Measurements from ENCODE around the gene ZNF487. TPM values are rescaled to one million over a fixed set of nuclear protein-coding genes. Genes with fewer than 3 reads are reported as not detected.
"Not testable (repeated sequence)": the region's sequence is repeated elsewhere in the genome, so short reads cannot be mapped to it uniquely, and the experiment has no call there.

Gene ZNF487
- total RNA-seq (2012; rRNA removed), result 2.8 and 3.5 TPM in 2 replicates

DNA sequence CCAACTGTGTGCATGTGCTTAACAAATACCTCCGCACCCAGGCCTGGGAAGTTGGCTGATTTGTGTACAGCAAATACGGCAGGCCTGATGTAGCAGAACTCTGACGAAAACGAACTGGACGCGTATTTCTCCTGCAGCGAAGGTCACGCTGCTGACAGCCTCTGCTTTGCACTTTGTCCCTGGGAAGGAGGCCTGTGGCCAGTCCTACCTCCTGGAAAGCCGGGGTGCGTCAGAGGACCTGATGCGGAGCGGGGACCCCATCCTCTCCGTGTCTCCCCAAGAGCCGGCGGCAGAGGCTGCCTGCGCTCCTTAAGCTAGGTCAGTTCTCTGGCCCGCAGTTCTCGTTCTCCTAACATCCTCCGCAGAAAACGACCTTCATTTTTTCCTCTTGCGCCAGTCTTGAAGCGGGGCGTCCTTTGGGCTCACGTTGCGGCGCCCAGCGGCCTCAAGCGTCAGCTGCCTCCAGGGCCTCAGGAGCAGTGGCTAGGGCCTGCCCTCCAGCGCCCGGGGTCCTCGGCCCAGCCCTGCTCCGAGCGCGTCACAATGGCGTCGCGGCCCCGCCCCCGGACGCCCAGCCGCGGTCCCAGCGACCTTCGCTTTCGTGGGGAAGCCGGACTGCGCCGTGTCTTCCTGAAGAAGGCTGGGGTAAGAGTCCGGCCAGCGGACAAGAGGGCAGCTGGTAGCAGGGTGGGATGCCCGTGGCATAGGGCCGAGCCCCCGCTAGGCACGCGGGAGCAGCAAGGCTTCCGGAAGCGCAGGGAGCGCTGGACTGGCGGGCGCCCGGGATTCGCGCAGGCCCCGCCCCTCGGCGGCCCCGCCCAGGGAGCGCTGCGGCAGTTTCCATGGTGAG, at the start of gene ZNF487:
Gene ZNF487, plus strand, starts transcription at position 821 of the 850 bp plus-strand sequence. CDS start 38,703 bp downstream, outside the sequence.
- peaks cover 7% of the 10 kb centered on the region for H3K4me1 ChIP-seq (ENCODE audit: control insufficient read depth, insufficient read depth, low read length)
- peak within 1 kb of the TSS; percentile 90 for H3K4me2 ChIP-seq (ENCODE audit: low read length)
- peak within 1 kb of the TSS; percentile 93 for H3K4me3 ChIP-seq (ENCODE audit: low read length)
- H3K27me3 ChIP-seq (ENCODE audit: control insufficient read depth, insufficient read depth, low read length), result no peaks in the 10 kb centered on the region
- H3K9ac ChIP-seq (ENCODE audit: low read depth, low read length), result peak within 1 kb of the TSS; percentile 98
- H3K9me3 ChIP-seq (replicated peaks; ENCODE audit: low read length), result no peaks in the 10 kb centered on the region
- no peaks in the 10 kb centered on the region for H3K36me3 ChIP-seq (ENCODE audit: insufficient read depth, low read length)

- H3K4me2 ChIP-seq (ENCODE audit: low read length), result no peak overlapping the region
- no peaks in the 10 kb centered on the region for H3K4me1 ChIP-seq (ENCODE audit: control insufficient read depth, insufficient read depth, low read length)
- no peaks in the 10 kb centered on the region for H3K27me3 ChIP-seq (ENCODE audit: control insufficient read depth, insufficient read depth, low read length)
- no peaks in the 10 kb centered on the region for H3K9me3 ChIP-seq (replicated peaks; ENCODE audit: low read length)
- H3K9ac ChIP-seq (ENCODE audit: low read depth, low read length), result no peak overlapping the region
- H3K36me3 ChIP-seq (ENCODE audit: insufficient read depth, low read length), result peaks cover 68% of the 10 kb centered on the region
- no peak overlapping the region for H3K4me3 ChIP-seq (ENCODE audit: low read length)
Measured at GRCh38 chr10:43387678-43388032, 49.3 kb upstream of the ZNF487 start.

GRCh38 chr10:43389867-43390266, 47.0 kb upstream of the ZNF487 start:
- H3K27me3 ChIP-seq (ENCODE audit: control insufficient read depth, insufficient read depth, low read length), result no peaks in the 10 kb centered on the region
- H3K9me3 ChIP-seq (replicated peaks; ENCODE audit: low read length), result no peaks in the 10 kb centered on the region
- no peak overlapping the region for H3K4me3 ChIP-seq (ENCODE audit: low read length)
- H3K4me1 ChIP-seq (ENCODE audit: control insufficient read depth, insufficient read depth, low read length), result no peaks in the 10 kb centered on the region
- peaks cover 88% of the 10 kb centered on the region for H3K36me3 ChIP-seq (ENCODE audit: insufficient read depth, low read length)
- no peak overlapping the region for H3K4me2 ChIP-seq (ENCODE audit: low read length)
- no peak overlapping the region for H3K9ac ChIP-seq (ENCODE audit: low read depth, low read length)

- no peak overlapping the region for H3K9ac ChIP-seq (ENCODE audit: low read depth, low read length)
- peaks cover 92% of the 10 kb centered on the region for H3K36me3 ChIP-seq (ENCODE audit: insufficient read depth, low read length)
- H3K4me2 ChIP-seq (ENCODE audit: low read length), result no peak overlapping the region
- H3K9me3 ChIP-seq (replicated peaks; ENCODE audit: low read length), result no peaks in the 10 kb centered on the region
- H3K27me3 ChIP-seq (ENCODE audit: control insufficient read depth, insufficient read depth, low read length), result no peaks in the 10 kb centered on the region
- peaks cover 3% of the 10 kb centered on the region for H3K4me1 ChIP-seq (ENCODE audit: control insufficient read depth, insufficient read depth, low read length)
- H3K4me3 ChIP-seq (ENCODE audit: low read length), result no peak overlapping the region
Measured at GRCh38 chr10:43390333-43390732, 46.6 kb upstream of the ZNF487 start.

- peaks cover 8% of the 10 kb centered on the region for H3K4me1 ChIP-seq (ENCODE audit: control insufficient read depth, insufficient read depth, low read length)
- peaks cover 92% of the 10 kb centered on the region for H3K36me3 ChIP-seq (ENCODE audit: insufficient read depth, low read length)
- no peak overlapping the region for H3K9ac ChIP-seq (ENCODE audit: low read depth, low read length)
Measured at GRCh38 chr10:43390759-43391158, 46.2 kb upstream of the ZNF487 start.

GRCh38 chr10:43391496-43391895, 45.4 kb upstream of the ZNF487 start:
- no peak overlapping the region for H3K4me3 ChIP-seq (ENCODE audit: low read length)
- no peak overlapping the region for H3K4me2 ChIP-seq (ENCODE audit: low read length)
- no peaks in the 10 kb centered on the region for H3K27me3 ChIP-seq (ENCODE audit: control insufficient read depth, insufficient read depth, low read length)
- H3K9ac ChIP-seq (ENCODE audit: low read depth, low read length), result no peak overlapping the region
- H3K4me1 ChIP-seq (ENCODE audit: control insufficient read depth, insufficient read depth, low read length), result peaks cover 15% of the 10 kb centered on the region
- no peaks in the 10 kb centered on the region for H3K9me3 ChIP-seq (replicated peaks; ENCODE audit: low read length)
- H3K36me3 ChIP-seq (ENCODE audit: insufficient read depth, low read length), result peaks cover 87% of the 10 kb centered on the region

More at GRCh38 chr10:43390759-43391158, 46.2 kb upstream of the ZNF487 start:
- no peak overlapping the region for H3K4me2 ChIP-seq (ENCODE audit: low read length)
- H3K27me3 ChIP-seq (ENCODE audit: control insufficient read depth, insufficient read depth, low read length), result no peaks in the 10 kb centered on the region
- no peaks in the 10 kb centered on the region for H3K9me3 ChIP-seq (replicated peaks; ENCODE audit: low read length)
- H3K4me3 ChIP-seq (ENCODE audit: low read length), result no peak overlapping the region

- H3K36me3 ChIP-seq (ENCODE audit: insufficient read depth, low read length), result peaks cover 75% of the 10 kb centered on the region
- no peaks in the 10 kb centered on the region for H3K27me3 ChIP-seq (ENCODE audit: control insufficient read depth, insufficient read depth, low read length)
- no peak overlapping the region for H3K4me2 ChIP-seq (ENCODE audit: low read length)
- H3K9ac ChIP-seq (ENCODE audit: low read depth, low read length), result no peak overlapping the region
- peaks cover 22% of the 10 kb centered on the region for H3K4me1 ChIP-seq (ENCODE audit: control insufficient read depth, insufficient read depth, low read length)
- no peaks in the 10 kb centered on the region for H3K9me3 ChIP-seq (replicated peaks; ENCODE audit: low read length)
- H3K4me3 ChIP-seq (ENCODE audit: low read length), result no peak overlapping the region
Measured at GRCh38 chr10:43392748-43393147, 44.2 kb upstream of the ZNF487 start.

DNA sequence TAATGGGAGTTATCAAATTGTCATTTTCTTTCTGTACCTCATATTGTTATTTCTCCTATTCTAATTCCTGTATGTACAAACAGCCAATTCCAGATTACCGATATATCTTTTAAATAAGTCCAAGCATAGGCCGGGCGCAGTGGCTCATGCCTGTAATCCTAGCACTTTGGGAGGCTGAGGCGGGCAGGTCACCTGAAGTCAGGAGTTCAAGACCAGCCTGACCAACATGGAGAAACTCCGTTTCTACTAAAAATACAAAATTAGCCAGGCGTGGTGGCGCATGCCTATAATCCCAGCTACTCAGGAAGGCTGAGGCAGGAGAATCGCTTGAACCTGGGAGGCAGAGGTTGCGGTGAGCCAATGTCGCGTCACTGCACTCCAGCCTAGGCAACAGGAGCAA, 43.7 kb upstream of the ZNF487 start:
- H3K4me3 ChIP-seq (ENCODE audit: low read length); H3K4me2 ChIP-seq (ENCODE audit: low read length); H3K27me3 ChIP-seq (ENCODE audit: control insufficient read depth, insufficient read depth, low read length); H3K9ac ChIP-seq (ENCODE audit: low read depth, low read length); H3K9me3 ChIP-seq (replicated peaks; ENCODE audit: low read length): not testable (repeated sequence)
- Histone ChIP-seq H3K36me3 (ENCODE audit: insufficient read depth, low read length) (peaks cover 71% of the 10 kb centered on the region), H3K4me1 (ENCODE audit: control insufficient read depth, insufficient read depth, low read length) (peaks cover 26% of the 10 kb centered on the region)

DNA sequence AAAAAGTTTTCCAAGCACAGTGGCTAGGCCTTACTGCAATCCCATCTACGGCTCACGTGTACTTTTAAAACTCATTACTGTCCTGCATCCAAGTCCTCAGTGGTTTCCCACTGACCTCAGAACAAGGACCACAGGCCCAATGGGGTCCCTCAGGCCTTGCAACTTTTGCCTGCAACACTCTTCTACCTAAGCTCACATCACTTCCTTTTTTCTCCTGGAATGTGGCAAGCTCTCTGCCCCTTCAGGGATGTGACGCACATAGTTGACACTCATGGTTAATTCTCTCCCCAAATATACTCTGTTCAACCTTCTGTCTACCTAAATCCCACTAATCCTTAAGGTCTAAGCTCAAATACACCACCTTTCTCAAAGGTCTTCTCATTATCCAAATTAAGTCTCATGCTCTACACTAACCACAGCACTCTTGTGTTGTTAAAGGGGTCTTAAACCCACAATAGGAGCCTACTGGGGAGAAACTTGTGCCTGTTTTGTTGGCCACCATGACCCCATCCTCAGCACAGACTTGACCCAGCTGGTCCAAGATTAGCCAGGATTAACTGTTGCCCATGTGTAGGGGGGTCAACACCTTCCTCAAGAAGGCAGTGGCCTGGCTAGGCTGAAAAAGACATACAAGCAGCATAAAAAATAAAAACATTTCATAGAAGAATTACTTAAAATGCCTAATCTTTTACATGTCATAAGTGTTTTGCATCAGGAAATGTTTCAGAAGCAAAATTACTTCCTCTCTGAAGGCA, 43.1 kb upstream of the ZNF487 start:
- peaks cover 32% of the 10 kb centered on the region for H3K4me1 ChIP-seq (ENCODE audit: control insufficient read depth, insufficient read depth, low read length)
- no peak overlapping the region for H3K4me2 ChIP-seq (ENCODE audit: low read length)
- H3K9ac ChIP-seq (ENCODE audit: low read depth, low read length), result no peak overlapping the region
- H3K4me3 ChIP-seq (ENCODE audit: low read length), result no peak overlapping the region
- no peaks in the 10 kb centered on the region for H3K27me3 ChIP-seq (ENCODE audit: control insufficient read depth, insufficient read depth, low read length)
- no peaks in the 10 kb centered on the region for H3K9me3 ChIP-seq (replicated peaks; ENCODE audit: low read length)
- H3K36me3 ChIP-seq (ENCODE audit: insufficient read depth, low read length), result peaks cover 70% of the 10 kb centered on the region

DNA sequence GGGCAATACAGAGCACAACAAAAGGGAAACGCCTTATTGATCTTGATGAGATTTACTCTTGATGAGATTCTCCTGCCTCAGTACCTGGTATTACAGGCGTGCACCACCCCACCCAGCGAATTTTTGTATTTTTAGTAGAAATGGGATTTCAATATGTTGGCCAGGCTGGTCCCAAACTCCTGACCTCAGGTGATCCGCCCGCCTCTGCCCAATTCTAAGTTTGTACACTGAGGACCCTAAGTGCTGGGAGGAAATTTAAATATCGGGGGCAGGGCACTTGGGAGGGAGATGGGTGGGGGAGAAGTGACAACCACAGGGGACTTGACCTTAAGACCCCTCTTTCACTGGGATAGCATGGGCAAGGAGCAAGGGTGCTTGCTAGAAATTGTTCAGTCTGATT, 42.0 kb upstream of the ZNF487 start:
- Histone ChIP-seq H3K9me3 (replicated peaks; ENCODE audit: low read length) (no peaks in the 10 kb centered on the region), H3K4me2 (ENCODE audit: low read length) (peak overlapping the region; percentile 98), H3K4me1 (ENCODE audit: control insufficient read depth, insufficient read depth, low read length) (peaks cover 43% of the 10 kb centered on the region), H3K4me3 (ENCODE audit: low read length) (peak overlapping the region; percentile 87), H3K36me3 (ENCODE audit: insufficient read depth, low read length) (peaks cover 65% of the 10 kb centered on the region), H3K9ac (ENCODE audit: low read depth, low read length) (peak overlapping the region; percentile 88), H3K27me3 (ENCODE audit: control insufficient read depth, insufficient read depth, low read length) (no peaks in the 10 kb centered on the region)

GRCh38 chr10:43395571-43396060, 41.3 kb upstream of the ZNF487 start:
- H3K36me3 ChIP-seq (ENCODE audit: insufficient read depth, low read length), result peaks cover 57% of the 10 kb centered on the region
- no peaks in the 10 kb centered on the region for H3K9me3 ChIP-seq (replicated peaks; ENCODE audit: low read length)
- peaks cover 48% of the 10 kb centered on the region for H3K4me1 ChIP-seq (ENCODE audit: control insufficient read depth, insufficient read depth, low read length)
- peak overlapping the region; percentile 88 for H3K9ac ChIP-seq (ENCODE audit: low read depth, low read length)
- peak overlapping the region; percentile 98 for H3K4me2 ChIP-seq (ENCODE audit: low read length)
- no peaks in the 10 kb centered on the region for H3K27me3 ChIP-seq (ENCODE audit: control insufficient read depth, insufficient read depth, low read length)
- peak overlapping the region; percentile 87 for H3K4me3 ChIP-seq (ENCODE audit: low read length)
